OCI-LY7 (cell line): ENCODE results near the gene TRIM22.

ENCODE experiments used
- CTCF ChIP-seq: fragments of 200-600 bp; sonication (generic); conservative IDR thresholded peaks from 2 replicates; pipeline ENCODE4 v1.5.1; 2014; ENCODE audit warnings: mild to moderate bottlenecking, antibody characterized with exemption, low read length, moderate library complexity, mixed read lengths
- EZH2phosphoT487 ChIP-seq: fragments of 200-600 bp; sonication (generic); IDR thresholded peaks from 2 replicates; pipeline ENCODE4 v1.6.1; 2018; ENCODE audit warnings: low read depth, borderline replicate concordance, mild to moderate bottlenecking, mixed run types, antibody characterized with exemption, low read length, moderate library complexity, mixed read lengths

- no peak for TF ChIP-seq CTCF
- no peak for TF ChIP-seq EZH2phosphoT487
These were observed 43.5 kb upstream of the TRIM22 start for GRCh38 chr11:5646139-5646538.
